Retinal pigment epithelial cell (primary cell): Measurements from ENCODE around the gene WDR54.
"Not testable (repeated sequence)": the region's sequence is repeated elsewhere in the genome, so short reads cannot be mapped to it uniquely, and the experiment has no call there.

Source experiments
- DNase-seq: peaks from one replicate; pipeline ENCODE4 v3.0.0-alpha.2; 2010; ENCODE audit warnings: low read depth
- H3K4me3 ChIP-seq: 2 replicates; pipeline ENCODE4 v1.5.1; 2011; ENCODE audit warnings: mild to moderate bottlenecking, low read length, control low read depth, moderate library complexity
- TF ChIP-seq, protein P1 (sequence below): conservative IDR thresholded peaks from 2 replicates; pipeline ENCODE4 v1.5.1; 2011; ENCODE audit warnings: low read depth, low read length, control low read depth, inconsistent platforms

WDR54 gene

DNA sequence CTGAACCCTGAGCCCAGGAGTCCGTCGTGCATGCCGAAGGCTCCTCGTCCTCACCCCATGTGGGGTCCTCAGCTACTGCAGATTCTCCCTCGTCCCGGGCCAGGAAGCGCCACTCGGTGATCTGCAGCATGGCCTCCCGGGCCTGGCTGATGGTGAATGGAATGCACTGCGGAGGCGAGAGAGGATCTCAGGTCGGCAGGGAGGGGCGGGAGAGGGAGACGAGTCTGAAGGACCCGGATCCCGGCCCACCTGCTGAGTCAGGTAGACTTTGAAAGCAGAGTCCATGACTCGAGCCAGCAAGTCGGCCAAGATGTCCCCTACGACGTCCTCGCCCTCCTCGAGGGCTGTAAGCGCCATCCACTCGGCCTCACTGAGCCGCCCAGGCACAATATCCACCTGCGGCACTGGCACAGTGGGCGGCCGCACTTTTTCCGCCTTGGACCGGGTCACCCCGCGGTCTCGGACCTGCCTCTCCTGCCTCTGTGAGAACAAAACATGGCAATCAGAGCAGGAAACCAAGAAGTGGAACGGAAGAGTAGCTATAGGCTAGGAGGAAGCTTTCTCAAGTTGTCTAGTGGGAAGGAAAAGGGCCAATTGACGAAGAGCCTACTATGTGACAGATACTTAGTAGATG is 5.7 kb upstream of the WDR54 start:
- TF ChIP-seq, protein P1, sequence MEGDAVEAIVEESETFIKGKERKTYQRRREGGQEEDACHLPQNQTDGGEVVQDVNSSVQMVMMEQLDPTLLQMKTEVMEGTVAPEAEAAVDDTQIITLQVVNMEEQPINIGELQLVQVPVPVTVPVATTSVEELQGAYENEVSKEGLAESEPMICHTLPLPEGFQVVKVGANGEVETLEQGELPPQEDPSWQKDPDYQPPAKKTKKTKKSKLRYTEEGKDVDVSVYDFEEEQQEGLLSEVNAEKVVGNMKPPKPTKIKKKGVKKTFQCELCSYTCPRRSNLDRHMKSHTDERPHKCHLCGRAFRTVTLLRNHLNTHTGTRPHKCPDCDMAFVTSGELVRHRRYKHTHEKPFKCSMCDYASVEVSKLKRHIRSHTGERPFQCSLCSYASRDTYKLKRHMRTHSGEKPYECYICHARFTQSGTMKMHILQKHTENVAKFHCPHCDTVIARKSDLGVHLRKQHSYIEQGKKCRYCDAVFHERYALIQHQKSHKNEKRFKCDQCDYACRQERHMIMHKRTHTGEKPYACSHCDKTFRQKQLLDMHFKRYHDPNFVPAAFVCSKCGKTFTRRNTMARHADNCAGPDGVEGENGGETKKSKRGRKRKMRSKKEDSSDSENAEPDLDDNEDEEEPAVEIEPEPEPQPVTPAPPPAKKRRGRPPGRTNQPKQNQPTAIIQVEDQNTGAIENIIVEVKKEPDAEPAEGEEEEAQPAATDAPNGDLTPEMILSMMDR = no peak
- no peak for DNase-seq
- H3K4me3 ChIP-seq = no peak overlapping the region

DNA sequence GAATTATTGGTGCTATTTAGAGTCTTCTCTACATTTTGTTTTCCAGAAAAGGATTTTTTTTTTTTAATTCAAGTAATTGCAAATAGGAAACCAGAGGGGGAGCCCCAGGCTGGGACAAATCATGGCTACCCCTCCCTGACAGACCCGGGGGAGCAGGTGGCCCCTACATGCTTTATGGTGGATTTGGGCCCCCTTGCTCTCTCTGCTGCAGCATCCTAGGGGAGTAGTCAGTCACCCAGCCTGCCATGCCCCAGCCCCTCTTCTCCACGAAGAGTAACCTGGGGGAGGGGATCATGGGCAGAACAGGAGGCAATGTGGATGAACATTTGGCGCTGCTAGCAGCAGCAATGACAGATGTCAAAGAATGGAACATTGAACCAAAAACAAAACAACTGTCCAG is 4.8 kb upstream of the WDR54 start:
- no peak overlapping the region for H3K4me3 ChIP-seq
- no peak for DNase-seq
- TF ChIP-seq, protein P1 = no peak

DNA sequence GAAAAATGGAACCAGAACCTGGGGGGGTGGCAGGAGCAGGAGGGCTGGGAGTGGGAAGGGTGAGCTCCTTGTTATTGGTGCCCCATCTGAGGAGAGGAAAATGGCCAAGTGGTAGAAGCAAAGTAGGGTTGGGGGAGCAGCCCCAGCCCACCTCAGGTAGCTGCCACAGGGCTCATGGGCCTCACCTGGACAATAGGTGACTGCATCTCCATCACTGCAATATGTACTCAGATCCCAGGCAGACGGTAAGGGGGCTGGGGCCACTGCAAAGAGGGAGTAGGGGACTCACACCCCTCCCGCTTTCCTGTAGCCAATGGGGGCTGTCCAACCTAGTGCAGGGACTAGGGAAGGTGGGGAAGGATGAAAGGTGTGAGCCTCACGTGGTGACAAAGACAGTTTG is 4.3 kb upstream of the WDR54 start:
- H3K4me3 ChIP-seq = no peak overlapping the region
- DNase-seq = no peak
- TF ChIP-seq, protein P1 = no peak

GRCh38 chr2:74417763-74418162 is 3.8 kb upstream of the WDR54 start:
- TF ChIP-seq, protein P1 = no peak
- no peak for DNase-seq

DNA sequence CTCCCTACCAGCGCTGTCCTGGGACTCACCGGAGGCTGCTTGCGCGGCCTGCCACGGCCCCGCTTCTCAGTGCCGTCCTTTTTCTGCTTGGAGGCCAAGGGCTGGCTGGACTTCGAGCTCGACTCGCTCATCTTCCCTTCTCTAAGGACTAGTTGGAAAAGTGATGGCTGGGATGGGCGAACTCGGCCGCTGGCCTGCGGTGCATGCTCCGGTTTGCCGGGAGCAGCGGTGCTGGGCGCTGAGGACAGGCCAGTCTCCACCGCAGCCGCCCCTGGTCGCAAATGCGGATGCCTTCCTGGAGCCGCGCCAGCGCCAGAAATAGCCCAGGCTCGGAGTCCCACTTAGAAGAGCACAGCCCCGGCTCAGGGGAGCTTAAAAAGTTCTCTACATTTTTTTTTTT is 3.2 kb upstream of the WDR54 start:
- TF ChIP-seq, protein P1 = no peak
- no peak for DNase-seq
- no peak overlapping the region for H3K4me3 ChIP-seq

More at GRCh38 chr2:74417763-74418162, 3.8 kb upstream of the WDR54 start:
- H3K4me3 ChIP-seq = no peak overlapping the region

DNA sequence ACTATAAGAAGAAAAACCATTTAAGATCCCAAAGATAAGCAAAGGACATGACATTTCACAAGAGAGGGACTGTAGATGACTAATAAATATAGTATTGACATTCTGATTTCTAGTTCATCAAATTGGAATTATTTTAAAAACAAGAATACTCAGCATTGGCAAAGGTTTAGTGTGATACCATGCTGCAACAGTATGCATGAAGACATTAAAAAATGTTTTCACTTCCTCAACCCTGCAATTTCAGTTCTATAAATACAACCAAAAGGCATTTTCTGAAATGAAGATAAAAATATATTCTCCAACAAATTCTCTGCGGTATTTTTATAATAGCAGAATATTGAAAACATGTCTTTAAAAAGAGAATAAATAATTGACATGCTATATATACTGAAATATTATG is 2.2 kb upstream of the WDR54 start:
- DNase-seq = no peak
- TF ChIP-seq, protein P1 = no peak
- H3K4me3 ChIP-seq = no peak overlapping the region

DNA sequence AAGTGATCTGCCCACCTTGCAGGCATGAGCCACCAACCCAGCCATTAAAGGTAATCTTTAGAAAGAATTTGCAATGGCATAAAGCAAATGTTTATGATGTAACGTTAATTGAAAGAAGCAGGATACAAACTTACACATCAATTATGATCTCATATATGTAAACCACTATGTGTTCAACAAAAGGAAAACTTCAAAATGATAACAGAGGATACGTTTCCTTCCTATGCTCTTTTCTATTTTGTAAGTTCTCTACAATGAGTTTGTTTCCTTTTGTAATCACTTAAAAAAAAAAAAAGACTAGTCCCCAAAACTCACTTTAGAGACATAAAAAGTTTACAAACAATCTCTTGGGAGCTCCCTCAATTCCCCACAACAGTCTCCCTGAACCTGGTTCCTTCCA is 1.5 kb upstream of the WDR54 start:
- TF ChIP-seq, protein P1 = no peak
- H3K4me3 ChIP-seq = no peak overlapping the region
- no peak for DNase-seq

DNA sequence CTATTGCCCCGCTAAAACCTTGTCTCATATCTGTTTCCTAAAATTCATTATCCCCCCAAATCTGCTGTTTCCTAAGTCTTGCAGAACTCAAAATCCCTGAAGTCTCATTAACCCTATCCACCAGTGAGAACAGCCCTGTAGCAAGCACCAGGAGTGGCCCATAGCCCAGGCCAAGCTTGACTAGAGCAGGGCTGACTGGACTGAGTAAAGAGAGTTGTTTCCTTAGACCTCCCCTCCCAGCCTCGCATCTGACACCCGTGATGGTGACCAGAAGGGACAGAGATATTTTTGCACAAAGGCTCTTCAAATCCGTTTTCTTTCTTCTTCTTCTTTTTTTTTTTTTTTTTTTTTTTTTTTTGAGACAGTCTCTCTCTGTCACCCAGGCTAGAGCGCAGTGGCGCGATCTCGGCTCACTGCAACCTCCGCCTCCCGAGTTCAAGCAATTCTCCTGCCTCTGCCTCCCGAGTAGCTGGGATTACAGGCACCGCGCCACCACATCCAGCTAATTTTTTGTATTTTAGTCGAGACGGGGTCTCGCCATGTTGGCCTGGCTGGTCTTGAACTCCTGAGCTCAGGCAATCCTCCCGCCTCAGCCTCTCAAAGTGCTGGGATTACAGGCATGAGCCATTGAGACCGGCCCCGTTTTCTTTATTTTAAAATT is 957 bp upstream of the WDR54 start:
- DNase-seq = not testable (repeated sequence)
- H3K4me3 ChIP-seq = peak overlapping the region; percentile 82
